NK-92 treated with Interleukin-12 subunit alpha and Interleukin-12 subunit beta, amount 100 ng/mL, for 24 hours (cell line): ENCODE data around the gene CDH23.

ENCODE experiments used
- DNase-seq: peaks from one replicate; lab custom pipeline; 2025; lab: John Stamatoyannopoulos, UW

CDH23 gene

DNA sequence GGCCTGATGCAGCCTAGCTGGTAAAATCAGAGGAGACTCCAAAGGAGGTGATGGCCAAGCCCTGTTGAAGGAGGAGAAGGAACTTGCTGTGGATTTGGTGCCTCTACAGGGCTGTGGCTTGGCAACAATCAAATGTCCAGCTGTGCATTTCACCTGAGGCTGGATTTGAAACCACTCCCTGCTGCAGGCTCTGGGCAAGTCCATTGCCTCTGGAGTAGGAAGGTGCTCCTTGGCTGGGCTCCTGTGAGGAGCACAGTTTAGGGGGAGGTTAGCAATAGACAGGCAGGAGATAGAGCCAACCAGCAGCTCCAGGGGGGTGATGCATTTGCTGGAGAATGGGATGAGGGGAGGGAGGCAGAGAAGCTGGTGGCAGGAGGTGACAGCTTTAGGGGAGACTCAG lies 26.5 kb downstream of the CDH23 start:
- no peak for DNase-seq

DNA sequence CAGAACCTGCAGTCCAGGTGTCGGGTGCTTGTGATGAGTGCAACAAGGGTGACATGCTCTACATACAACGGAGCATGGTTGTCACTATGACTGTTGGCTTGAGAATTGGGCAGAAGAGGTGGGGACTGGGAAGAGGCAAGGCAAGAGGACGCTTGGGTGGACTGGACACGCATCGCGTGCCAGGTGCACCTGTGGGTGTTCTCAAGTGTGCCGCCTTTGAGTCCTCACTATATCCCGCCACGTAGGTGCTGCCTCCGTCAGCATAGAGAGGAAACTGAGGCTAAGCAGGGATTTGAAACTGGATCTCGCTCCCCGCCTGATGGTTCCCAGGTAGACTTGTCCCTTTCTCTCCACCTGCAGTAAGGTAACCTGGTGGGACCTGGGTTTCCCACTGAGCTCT lies 27.2 kb downstream of the CDH23 start:
- no peak for DNase-seq

DNA sequence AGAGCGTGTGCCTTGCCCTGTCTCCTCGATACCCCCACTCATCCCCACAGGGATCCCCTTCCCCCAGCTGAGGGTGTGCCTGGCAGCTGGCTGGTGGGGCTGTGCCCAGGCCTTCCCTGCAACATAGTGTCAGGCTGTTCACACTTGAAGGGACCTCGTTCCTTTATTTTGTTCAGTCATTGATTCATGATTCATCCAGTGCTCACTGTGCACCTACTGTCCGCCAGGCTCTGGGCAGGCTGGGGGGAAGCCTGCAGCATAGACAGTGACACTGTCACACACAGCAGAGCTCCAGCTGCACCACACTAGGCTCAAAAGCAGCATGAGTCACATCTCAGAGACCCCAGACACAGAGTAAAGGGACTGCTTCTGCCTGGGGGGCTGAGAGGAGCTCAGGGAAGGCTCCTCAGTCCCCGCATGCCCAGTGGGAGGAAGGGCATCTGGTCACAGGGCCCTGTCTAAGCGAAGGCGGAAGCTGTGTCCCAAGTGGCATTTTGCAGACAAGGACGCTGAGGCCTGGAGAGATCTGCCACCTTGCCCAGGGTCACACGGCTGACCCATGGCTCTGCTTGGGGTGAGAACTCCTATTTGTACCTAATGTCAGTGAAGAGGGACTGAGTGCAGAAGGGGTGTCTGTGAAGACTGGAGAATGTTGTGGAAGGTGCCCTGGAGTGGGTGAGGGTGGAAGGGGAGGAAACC lies 27.9 kb downstream of the CDH23 start:
- DNase-seq: no peak

DNA sequence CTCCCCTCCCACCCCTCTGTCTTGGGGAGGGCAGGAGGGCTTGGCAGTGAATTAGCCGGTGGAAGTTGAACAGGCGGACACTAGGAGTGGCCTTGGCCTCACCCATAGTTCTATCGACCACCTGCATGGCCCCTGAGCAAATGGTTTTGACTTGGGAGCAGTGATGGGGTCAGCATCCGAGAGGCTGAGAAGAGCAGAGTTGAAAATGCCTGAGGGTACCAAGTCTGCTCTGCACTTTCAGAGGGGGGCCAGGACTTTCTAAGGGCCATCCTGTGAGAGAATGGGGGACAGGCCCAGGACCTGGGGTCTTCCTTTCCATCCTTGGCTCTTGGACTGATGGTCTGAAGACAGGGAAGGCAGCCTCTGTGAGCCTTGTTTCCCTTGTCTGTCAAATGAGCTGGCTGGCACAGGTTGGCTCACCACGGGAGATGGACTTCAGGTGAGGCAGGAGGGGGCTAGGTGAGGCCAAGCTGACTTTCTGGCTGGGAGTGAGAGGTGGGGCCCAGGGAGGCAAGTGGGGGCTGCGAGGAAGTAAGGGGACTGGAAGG lies 29.4 kb downstream of the CDH23 start:
- no peak for DNase-seq

DNA sequence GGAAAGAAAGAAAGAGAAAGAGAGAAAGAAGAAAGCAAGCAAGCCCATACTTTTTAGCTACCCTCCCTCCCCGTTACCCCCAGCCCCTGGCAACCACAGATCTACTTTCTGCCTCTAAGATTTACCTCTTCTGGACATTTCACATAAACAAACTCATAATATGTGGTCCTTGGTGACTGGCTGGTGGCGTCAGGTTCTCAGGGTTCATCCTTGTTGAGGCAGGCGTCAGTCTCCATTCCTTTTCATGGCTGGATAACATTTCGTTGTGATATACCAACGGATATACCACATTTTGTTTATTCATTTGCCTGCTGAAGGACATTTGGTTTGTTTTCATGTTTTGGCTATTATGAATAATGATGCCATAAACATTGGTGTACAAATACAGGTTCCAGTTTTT lies 30.5 kb downstream of the CDH23 start:
- no peak for DNase-seq

DNA sequence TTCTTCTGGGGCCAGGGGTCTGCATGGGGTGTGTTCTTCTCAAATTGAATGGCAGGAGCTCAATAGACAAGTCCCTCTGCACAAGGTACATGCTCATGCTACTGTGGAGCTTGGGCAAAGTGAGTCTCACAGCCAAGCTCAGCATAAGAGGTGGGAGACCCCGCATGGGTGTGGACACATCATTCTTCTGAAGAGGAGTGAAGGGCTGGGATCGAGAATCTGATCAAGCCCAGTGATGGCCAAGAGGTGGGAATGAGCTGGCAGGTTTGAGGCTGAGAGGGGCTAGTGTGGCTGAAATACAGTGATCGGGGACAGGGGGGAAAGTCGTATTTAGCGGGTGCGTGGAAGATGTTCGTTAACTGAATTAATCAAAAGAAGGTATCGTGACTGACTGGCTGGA lies 32.6 kb downstream of the CDH23 start:
- no peak for DNase-seq

DNA sequence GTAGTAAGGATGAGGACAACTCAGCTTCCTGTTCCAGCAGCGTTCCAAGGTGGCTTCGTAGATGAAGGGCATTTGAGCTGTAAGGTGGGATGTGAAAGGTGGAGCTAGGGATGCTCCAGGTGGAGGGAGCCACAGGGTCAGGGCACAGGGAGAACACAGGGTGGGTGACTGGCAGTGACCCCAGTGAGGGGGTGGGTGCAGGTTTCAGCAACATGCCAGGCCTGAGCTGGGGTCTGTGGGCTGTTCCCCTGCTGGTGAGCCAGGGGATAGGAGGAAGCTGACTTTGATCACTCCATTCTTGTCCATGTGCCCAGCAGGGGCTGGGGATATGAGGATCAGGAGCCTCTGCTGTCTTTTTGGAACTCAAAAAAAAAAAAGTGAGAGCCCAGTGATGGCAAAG lies 33.2 kb downstream of the CDH23 start:
- DNase-seq: no peak

DNA sequence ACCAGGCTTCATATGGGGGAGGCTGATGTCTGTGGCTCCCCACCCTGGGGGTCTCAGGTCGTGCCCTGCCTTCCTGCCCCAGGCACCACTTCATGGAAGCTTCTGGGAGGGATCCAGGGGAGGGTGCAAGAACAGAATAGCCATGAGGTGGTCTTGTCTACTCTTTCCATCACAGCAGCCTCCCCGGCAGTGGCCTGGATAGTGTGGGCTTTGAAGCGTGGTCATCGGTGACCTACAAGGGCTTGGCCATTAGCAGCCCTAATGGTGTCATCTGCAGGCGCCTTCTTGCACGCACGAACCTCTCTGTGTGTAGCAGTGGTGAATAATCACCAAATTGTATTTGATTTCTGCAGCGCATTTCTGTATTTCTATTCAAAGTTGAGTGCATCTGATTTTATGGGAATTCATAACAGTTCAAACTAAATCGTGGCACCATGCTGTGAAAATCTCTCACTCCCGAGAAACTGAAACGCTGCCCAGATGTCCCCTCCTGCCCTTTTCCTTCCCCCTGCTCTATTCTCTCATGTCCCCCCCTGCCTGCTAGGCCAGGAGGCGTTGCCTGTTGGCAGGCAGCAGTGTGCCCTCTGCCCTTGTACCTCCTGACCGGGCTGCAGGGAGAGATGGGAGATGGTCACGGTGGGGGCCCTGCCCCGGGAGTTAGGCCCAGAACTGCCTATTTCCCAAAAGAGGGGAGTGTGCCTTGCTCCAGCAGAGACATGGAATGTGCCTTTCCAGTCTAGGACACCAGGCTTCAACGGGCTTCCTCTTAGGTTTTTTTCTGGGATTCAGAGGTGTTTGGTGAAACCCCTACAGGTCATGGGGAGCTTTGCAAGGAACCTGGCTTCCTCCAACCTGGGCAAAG lies 34.8 kb downstream of the CDH23 start:
- no peak for DNase-seq

DNA sequence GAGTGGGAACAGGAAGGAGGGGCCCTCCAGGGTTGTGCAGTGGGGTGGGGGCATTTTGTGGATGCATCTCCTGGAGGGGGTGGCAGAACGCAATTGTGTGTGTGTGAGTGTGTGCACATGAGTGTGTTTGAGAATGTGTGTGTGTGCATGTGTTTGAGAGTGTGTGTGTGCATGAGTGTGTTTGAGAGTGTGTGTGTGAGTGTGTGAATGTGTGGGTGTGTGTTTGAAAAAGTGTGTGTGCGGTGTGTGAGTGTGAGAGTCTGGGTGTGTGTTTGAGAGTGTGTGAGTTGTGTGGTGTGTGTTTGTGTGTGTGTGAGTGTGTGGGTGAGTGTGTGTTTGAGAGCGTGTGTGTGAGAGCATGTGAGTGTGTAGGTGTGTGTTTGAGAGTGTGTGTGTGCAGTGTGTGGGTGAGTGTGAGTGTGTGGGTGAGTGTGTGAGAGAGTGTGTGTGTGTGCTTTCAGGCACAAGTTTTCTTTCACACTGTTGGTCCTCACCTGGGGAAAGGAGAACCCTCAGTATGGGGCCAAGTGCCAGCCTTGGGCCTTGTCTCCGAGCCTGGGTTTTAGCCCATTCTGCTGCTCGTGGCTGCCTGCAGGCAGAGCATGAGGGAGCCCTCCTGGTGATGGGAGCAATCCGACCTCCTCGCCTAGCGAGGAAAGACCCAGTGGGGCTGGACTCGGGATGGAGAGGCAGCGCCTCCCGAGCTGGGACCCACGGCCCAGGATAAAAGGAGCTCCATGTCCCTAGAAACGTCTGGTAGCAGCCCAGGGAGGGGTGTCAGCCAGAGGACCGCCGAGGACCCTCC lies 35.6 kb downstream of the CDH23 start:
- no peak for DNase-seq

DNA sequence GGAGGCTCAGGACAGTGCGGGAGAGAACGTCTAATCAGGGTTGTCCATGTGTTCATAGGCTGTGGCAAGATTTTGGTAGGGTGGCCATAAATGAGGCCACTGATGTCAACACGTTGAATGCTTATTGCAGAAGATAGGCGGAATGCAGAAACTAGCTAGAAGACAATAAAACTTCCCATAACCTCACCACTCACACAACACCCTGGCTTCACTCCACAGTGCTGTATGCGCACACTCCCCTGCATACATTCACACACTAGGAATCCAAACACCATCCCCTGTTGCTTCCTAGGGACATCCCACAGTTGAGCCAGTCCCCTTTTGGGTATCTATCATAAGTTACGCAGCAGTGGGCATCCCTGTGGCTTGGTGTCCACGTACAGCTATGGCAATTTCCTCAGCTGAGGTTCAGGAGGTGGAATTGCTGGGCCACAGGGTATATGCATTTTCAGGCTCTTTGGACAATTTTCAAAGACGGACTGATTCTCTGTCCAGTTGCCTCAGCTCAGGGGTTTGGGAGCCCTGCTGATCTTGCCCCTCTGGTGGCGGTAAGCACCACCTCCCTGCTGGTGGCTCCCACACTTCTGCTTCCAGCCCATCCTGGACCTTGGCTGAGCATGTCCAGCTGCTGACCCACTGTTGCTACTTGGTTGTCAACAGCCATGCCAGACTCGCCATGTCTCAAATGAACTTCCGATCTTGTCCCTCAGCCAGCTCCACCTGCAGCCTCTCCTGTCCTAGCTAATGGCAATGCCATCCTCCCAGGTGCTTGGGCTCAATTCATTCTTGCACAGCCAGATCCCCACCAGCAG lies 36.4 kb downstream of the CDH23 start:
- DNase-seq: no peak

DNA sequence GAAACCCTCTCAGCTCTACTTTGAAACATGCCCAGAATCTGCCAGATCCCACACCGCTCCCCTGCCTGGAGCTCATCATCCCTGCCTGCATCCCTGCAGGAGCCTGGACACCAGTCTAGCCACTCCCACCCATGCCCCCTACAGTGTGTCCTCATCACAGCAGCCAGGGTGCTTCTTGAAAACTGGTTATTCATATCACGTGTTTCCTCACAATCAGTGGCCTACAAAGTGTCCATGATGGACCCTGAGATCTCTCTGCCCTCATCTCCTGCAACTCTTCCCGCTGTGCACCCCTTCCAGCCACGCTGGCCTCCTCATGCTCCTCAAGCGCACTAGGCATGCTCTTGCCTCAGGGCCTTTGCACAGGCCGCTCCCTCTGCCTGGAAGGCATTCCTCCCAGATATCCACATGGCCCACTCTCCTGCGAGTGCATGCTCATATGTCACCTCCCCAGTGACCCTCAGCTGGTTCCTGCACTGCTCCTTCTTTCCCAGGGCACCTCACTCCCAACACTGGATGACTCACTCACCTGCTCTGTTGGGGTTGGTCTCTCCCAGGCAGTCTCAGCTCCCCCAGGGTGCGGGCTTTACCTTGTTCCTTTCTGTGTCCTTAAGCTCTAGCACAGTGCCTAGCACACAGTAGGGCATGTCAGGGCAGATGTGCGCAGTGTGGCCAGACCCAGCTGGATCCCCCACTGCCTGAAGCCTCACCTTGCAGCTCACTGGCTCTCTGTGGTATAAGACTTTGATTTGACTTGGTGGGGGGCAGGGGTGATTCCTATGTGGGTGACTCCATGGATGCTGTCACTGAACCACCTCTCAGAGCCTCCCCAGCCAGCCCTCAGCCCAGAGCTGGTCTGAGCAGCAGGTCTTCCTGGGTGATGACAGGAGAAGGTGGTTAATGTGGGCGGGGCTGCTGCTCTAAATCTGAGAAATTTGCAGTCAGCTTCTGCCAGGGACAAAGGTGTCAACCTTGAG lies 37.3 kb downstream of the CDH23 start:
- peak; percentile 78 for DNase-seq

DNA sequence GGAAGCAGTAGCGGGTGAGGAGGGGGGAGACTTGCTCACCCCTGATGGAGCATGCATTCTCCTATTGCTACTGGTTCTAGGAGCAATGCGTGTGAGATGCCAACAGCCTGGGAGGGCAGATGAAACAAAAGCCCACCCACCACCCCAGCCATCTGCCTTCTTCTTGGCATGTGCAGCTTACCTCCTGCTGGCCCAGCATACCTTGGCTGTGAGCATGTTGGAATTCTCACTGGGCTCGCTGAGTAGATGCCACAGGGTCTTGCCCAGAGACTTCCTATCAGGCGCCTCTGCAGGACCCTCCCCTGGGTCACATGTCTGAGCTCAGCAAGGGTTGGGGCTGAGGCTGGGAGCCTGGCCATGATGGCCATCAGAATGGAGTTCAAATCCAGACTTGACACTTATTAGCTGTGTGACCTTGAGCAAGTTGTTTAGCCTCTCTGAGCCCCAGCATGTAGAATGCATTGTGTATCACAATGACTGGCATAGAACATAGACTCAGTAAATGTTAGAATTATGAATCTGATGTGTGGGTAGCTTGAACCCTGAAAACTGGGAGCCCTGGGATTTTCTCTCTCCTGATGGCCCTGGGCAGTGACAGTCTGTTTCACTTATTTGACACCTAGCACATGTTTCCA lies 38.2 kb downstream of the CDH23 start:
- no peak for DNase-seq

DNA sequence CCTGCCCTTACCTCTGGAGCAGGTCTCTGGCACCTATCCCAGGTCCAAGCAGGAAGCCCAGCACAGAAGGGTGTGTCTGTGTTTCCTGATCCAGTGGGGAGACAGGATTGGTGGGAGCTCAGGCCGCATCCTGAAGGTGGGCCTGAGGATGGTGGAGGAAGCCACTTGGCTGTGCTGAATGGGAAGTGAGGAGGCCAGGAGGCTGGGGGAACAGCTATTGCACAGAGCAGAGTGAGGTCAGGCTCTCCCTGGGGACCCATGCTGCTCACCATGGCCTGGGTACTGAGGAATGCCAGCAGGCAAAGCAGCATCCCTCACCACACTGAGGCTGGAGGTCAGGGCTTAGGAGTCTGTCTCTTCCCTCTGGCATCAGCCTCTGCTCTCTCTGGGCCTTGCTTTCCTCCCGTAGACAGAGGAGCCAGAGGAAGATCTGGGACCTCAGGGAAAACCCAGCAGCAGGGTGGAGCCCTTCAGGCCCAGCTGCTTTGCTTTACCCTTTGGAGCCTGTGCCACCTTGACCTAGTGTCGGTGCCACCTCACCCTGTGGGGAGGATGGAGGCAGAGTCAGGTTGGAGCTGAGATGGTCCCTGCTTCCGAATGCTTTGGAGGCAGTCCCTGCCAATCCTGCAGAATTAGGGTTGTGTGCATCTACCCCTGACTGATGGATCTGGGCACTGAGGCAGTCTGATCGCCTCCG lies 39.0 kb downstream of the CDH23 start:
- no peak for DNase-seq

DNA sequence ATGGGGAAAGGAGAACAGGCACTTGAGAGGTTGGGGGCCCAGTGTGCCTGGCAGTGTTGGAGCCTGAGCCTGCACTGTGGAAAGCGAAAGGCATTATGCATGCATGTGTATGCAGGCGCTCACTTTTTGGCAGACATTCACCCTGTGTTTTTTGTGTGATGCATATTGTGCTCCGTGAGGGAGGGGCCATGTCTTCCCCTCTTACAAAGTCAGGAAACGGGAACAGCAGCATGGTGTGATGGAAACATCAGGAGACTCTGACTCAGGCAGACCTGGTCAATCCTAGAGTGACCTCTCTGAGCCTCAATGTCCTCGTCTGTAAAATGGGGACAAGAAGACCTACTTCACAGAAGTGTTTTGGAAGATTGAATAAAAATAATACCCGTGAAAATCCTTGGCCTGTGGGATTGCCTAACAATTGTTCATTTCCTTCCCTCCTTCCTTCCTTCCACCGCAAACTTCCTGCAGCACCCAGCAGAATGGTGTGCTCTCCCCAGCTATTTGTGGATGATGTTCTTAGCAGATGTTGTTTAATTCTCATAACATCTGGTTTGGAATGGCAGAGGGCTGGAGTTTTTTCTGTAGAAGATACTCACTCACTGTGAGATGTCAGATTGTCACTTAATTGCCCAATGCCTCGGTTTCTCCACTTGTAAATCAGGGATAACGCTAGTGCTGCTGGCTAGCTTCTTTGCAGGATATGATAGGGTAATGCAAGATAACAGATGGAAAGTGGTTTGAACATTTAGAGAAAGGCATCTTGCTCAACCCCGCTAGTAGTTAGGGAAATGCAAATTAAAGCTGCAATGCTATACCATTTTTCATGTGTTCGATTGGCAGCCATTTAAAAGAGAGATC lies 39.8 kb downstream of the CDH23 start:
- DNase-seq: no peak

DNA sequence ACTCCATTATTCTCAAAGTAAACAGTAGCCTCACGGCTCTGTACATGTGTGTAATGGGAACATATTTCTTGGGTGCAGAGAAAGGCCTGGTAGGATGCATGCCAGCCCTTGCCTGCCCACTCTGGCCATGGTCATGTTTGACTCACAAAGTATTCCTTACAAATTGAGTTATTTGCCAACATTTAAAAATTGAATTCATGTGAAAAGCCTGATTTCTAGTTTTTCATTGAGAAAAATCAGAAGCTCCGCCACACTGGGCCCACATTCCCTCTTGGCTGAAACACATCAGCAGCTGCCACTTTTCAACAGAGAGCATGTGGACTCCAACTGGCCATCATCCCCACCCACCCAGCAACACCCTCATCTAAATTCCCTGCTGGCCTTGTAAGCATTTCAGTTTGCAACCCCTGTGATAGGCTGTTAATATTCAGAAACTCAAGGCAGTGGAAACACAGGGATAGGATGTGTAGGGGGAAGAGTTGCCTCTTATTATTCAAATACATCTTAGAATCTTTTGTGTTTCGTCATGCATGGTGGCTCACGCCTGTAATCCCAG lies 40.9 kb downstream of the CDH23 start:
- DNase-seq: no peak

DNA sequence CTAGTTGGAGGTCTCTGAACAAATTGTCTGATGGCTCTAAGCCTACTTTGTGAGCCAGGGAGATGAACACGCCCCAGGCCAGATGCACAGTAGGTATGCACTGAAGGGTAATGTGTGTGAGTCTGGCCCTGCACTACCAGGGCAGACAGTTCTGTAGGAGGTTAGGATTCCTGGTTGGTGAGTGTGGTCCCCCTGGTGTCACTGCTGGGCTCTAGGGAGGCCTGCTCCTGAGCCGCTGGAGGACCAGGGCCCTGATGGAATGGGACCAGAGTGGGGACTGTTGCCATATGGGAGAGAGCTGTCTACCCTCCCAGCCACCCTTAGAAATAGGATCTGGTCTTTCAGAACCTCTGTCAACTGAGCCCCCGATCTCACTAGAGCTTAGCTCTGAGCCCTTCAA lies 42.0 kb downstream of the CDH23 start:
- no peak for DNase-seq

DNA sequence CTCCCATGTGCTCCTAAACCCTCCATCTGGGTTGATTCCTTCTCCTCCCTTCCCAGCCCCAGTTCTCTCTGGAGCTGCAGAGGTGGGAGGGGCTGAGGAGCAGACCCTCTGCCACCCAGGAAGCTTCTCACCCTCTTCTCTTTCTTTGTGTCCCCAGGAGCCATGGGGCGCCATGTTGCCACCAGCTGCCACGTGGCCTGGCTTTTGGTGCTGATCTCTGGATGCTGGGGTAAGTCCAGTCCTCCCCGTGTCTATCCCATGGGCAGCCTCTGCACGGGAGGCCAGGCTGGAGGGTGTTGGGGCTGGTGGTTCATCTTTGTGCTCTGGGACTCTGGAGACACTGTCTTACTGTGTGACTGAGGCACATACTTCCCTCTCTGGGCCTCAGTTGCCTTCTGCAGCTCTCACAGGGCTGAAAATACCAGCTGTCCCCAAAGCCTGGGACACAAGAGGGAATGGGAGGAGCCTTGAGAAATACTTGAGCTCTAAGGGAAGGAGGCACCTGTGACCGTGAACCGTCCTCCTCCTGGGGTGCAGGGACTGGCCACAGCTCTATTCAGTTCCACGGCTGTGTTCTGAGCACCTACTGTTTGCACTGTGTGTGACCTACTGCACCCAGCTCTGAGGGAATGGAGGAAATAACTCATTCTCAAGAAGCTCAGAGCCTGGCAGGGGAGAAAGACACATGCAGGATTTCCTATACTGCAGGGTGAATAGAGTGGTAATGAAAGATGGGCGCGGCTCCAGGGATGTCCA lies 43.1 kb downstream of the CDH23 start:
- DNase-seq: no peak
